ENCODE measurements around the gene SPRN.
"Not testable (repeated sequence)": the region's sequence is repeated elsewhere in the genome, so short reads cannot be mapped to it uniquely, and the experiment has no call there.

Gene SPRN

DNA sequence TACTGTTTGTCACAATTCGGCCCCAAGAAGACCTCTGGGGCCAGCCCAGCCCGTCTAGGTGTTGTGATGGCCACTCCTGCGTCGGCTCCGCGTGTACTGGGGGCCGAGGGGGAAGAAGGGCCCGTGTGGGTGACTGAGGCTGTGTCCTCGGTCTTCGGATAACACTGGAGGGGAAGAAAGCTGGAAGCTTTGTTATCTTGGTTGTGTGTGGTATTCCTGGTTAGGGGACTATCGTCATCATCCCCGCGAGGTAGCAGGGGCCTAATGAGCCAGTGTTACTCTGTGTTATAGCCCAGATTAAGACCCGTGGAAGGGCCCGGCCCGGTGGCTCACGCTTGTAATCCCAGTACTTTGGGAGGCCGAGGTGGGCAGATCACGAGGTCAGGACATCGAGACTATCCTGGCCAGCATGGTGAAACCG is 29.6 kb downstream of the SPRN start:
- peak overlapping the region; percentile 82 for H3K9ac ChIP-seq (ENCODE audit: low read depth, low read length)
- no peaks in the 10 kb centered on the region for H3K27me3 ChIP-seq (ENCODE audit: control insufficient read depth, insufficient read depth, low read length)
- H3K4me1 ChIP-seq (ENCODE audit: control insufficient read depth, insufficient read depth, low read length) = no peaks in the 10 kb centered on the region
- H3K36me3 ChIP-seq (ENCODE audit: control insufficient read depth, insufficient read depth, low read length) = peaks cover 26% of the 10 kb centered on the region
- no peaks in the 10 kb centered on the region for H3K9me3 ChIP-seq (ENCODE audit: control insufficient read depth, insufficient read depth, low read length)
- peak overlapping the region; percentile 88 for H3K4me3 ChIP-seq (ENCODE audit: low read depth, low read length)

DNA sequence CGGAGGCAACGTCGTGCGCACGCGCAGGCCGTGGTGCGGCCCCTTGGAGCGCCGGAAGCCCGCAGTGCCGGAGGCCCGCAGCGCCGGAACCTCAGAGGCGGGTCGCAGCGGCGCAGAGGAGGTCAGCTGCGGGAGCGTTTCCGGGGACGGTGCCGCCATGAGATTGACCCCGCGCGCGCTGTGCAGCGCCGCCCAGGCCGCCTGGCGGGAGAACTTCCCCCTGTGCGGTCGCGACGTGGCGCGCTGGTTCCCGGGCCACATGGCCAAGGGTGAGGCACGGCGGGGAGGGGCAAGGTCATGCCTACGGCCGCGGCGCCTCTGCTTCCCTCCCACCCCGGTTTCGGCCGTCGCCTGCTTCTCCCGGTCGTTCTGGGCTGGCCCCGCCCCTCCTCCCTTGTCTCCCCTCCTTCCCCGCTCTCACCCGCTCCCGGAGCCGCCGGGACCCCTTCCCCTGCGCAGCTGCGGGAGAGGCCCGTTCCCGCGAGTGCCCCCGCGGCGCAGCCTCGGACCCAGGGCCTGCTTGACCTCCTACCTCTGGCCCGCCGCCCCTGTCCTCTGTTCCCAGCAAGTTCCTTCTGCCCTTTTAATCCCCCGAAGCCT is 30.3 kb downstream of the SPRN start, which contains the start of gene MTG1:
MTG1 (plus strand) TSS at position 94 of the 600 bp plus-strand sequence; CDS start at position 158, 64 bp downstream.
- no peaks in the 10 kb centered on the region for H3K9me3 ChIP-seq (ENCODE audit: control insufficient read depth, insufficient read depth, low read length)
- H3K27me3 ChIP-seq (ENCODE audit: control insufficient read depth, insufficient read depth, low read length) = no peaks in the 10 kb centered on the region
- H3K36me3 ChIP-seq (ENCODE audit: control insufficient read depth, insufficient read depth, low read length) = peaks cover 22% of the 10 kb centered on the region
- no peaks in the 10 kb centered on the region for H3K4me1 ChIP-seq (ENCODE audit: control insufficient read depth, insufficient read depth, low read length)
- H3K9ac ChIP-seq (ENCODE audit: low read depth, low read length) = peak within 1 kb of the TSS; percentile 82
- H3K4me3 ChIP-seq (ENCODE audit: low read depth, low read length) = peak within 1 kb of the TSS; percentile 88

DNA sequence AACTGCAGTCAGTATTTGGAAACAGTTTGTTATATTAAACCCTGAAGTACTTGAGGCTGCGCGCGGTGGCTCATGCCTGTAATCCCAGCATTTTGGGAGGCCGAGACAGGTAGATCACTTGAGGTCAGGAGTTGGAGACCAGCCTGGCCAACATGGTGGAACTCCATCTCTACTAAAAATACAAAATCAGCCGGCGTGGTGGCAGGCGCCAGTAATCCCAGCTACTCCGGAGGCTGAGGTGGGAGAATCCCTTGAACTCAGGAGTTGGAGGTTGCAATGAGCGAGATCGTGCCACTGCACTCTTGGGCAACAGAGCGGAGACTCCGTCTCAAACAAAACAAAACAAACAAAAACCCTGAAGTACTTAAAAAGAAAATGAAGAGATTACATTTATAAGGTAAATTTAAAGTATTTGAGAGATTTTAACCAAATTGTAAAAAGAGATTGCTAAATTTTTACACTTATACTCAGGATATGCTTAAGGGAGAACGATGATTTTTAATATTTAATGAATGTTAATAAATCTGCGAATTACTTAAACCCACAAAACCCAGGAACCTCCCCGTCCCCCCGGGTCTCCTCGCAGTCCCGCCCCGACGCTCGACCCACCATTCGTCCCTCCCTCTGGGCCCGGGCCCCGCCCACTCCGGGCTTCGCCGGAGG is 30.9 kb downstream of the SPRN start:
- H3K36me3 ChIP-seq (ENCODE audit: control insufficient read depth, insufficient read depth, low read length) = peaks cover 17% of the 10 kb centered on the region
- H3K4me1 ChIP-seq (ENCODE audit: control insufficient read depth, insufficient read depth, low read length) = no peaks in the 10 kb centered on the region
- H3K9ac ChIP-seq (ENCODE audit: low read depth, low read length) = no peak overlapping the region
- no peaks in the 10 kb centered on the region for H3K9me3 ChIP-seq (ENCODE audit: control insufficient read depth, insufficient read depth, low read length)
- H3K27me3 ChIP-seq (ENCODE audit: control insufficient read depth, insufficient read depth, low read length) = no peaks in the 10 kb centered on the region
- H3K4me3 ChIP-seq (ENCODE audit: low read depth, low read length) = peak overlapping the region; percentile 49

DNA sequence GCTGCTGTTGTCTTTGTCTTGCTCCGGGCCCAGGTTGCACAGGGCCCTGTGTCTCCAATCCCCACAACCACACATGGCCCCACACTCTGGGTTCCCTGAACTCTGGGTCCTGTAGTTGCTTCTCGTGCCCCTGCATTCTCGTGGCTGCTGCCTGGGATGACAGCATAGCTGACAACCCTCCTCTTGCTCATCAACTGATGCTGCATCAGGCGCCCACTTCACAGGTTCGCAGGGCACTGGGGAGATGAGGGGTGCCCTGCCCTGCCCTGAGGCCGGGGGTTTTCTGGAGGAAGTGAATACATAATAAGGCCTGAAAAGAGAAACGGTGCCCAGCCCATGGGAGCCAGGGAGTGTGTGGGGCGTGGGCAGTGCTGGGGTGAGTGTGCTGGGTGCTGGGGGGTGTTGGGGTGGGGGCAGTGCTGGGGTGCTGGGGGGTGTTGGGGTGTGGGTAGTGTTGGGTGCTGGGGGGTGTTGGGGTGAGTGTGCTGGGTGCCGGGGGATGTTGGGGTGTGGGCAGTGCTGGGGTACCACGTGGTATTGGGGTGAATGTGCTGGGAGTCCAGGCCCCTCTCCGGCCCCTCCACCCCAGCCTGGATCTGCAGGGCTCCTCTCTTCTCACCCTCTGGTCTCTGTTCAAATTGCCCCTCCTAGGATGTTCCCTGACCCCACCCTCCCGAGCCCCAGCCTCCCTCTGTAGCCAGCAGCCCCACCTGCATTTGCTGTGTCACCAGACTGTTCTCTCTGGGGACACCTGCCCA is 32.5 kb downstream of the SPRN start:
- H3K36me3 ChIP-seq (ENCODE audit: control insufficient read depth, insufficient read depth, low read length) = peaks cover 13% of the 10 kb centered on the region
- no peak overlapping the region for H3K4me3 ChIP-seq (ENCODE audit: low read depth, low read length)
- no peaks in the 10 kb centered on the region for H3K4me1 ChIP-seq (ENCODE audit: control insufficient read depth, insufficient read depth, low read length)
- no peaks in the 10 kb centered on the region for H3K9me3 ChIP-seq (ENCODE audit: control insufficient read depth, insufficient read depth, low read length)
- H3K9ac ChIP-seq (ENCODE audit: low read depth, low read length) = no peak overlapping the region
- no peaks in the 10 kb centered on the region for H3K27me3 ChIP-seq (ENCODE audit: control insufficient read depth, insufficient read depth, low read length)

DNA sequence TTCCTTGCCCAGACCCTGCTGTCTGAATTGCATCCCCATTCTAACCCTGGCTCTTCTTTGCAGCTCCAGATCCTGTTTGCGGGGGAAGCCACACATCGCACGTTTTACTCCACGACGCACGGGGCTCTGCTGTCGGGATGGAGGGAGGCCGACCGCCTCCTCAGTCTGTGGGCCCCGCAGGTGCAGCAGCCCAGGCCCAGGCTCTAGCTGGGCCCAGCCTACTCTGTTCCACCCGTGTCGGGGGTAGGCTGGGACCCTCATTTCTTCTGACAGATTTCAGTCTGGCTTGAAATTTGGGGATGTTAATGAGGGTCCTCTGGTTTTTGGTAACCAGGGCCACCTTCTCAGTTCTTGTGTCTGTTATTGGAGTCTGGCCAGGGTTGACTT is 33.2 kb downstream of the SPRN start:
- H3K4me3 ChIP-seq (ENCODE audit: low read depth, low read length) = no peak overlapping the region
- H3K4me1 ChIP-seq (ENCODE audit: control insufficient read depth, insufficient read depth, low read length) = no peaks in the 10 kb centered on the region
- H3K9me3 ChIP-seq (ENCODE audit: control insufficient read depth, insufficient read depth, low read length) = no peaks in the 10 kb centered on the region
- H3K36me3 ChIP-seq (ENCODE audit: control insufficient read depth, insufficient read depth, low read length) = peaks cover 7% of the 10 kb centered on the region
- no peak overlapping the region for H3K9ac ChIP-seq (ENCODE audit: low read depth, low read length)
- H3K27me3 ChIP-seq (ENCODE audit: control insufficient read depth, insufficient read depth, low read length) = no peaks in the 10 kb centered on the region

DNA sequence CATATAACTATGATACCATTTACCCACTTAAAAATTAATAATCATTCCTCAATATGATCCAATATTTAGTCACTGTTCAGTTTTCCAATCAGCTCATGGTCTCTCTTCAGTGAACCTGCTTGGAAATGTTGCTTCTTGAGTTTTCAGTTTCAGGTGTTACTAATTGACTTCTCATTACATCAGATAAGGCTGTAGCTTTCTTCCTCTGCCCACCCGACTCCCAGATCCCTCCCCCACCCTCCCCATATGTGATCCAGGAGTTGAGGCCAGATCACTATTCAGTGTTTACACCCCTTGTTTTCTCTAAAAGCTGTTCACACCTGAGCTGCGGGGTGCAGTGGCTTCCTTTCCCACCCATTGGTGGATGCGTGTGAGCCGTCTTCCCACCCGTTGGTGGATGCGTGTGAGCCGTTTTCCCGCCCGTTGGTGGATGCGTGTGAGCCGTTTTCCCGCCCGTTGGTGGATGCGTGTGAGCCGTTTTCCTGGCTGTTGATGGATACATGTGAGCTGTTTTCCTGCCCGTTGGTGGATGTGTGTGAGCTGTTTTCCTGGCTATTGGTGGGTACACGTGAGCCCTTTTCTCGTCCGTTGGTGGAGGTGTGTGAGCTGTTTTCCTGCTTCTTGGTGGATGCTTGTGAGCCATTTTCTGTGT is 33.7 kb downstream of the SPRN start:
- Histone ChIP-seq H3K9me3 (ENCODE audit: control insufficient read depth, insufficient read depth, low read length) (no peaks in the 10 kb centered on the region), H3K4me1 (ENCODE audit: control insufficient read depth, insufficient read depth, low read length) (no peaks in the 10 kb centered on the region), H3K36me3 (ENCODE audit: control insufficient read depth, insufficient read depth, low read length) (peaks cover 2% of the 10 kb centered on the region), H3K27me3 (ENCODE audit: control insufficient read depth, insufficient read depth, low read length) (no peaks in the 10 kb centered on the region), H3K9ac (ENCODE audit: low read depth, low read length) (no peak overlapping the region), H3K4me3 (ENCODE audit: low read depth, low read length) (no peak overlapping the region)

DNA sequence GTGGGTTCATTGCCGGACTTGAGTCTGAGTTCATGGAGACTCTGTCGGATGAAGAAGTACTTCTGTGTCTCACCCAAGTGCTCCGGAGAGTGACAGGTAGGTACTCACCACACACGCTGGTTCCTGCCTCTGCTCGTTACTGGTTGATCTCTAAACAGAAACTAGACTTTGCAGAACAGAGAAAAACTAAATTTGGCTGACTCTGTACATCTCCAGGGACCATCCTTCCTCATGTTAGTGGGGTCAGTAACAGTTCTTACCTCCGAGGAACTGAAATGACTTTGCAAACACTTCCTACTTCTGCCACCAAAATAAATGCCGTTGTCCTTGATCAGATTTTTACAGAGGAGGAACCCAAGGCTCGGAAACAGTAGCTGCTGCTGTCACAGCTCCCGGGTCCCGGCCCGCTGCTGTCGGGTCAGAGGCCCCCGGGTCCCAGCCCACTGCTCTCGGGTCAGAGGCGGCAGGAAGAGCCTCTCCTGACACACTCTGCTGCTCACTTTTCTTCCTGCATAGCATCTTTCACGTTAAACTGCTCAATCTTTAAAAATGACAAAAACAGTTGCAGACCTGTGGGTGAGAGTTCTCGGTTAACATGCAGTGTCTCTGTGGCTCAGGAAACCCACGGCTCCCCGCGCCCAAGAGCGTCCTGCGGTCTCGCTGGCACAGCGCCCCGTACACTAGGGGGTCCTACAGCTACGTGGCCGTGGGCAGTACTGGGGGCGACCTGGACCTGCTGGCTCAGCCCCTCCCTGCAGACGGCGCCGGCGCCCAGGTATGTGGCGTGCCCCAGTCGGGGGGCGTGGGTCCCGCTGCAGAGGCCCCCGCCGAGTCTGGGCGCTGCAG is 35.2 kb downstream of the SPRN start:
- no peaks in the 10 kb centered on the region for H3K4me1 ChIP-seq (ENCODE audit: control insufficient read depth, insufficient read depth, low read length)
- no peaks in the 10 kb centered on the region for H3K27me3 ChIP-seq (ENCODE audit: control insufficient read depth, insufficient read depth, low read length)
- H3K4me3 ChIP-seq (ENCODE audit: low read depth, low read length) = no peak overlapping the region
- H3K36me3 ChIP-seq (ENCODE audit: control insufficient read depth, insufficient read depth, low read length) = peaks cover 2% of the 10 kb centered on the region
- no peak overlapping the region for H3K9ac ChIP-seq (ENCODE audit: low read depth, low read length)
- H3K9me3 ChIP-seq (ENCODE audit: control insufficient read depth, insufficient read depth, low read length) = no peaks in the 10 kb centered on the region

DNA sequence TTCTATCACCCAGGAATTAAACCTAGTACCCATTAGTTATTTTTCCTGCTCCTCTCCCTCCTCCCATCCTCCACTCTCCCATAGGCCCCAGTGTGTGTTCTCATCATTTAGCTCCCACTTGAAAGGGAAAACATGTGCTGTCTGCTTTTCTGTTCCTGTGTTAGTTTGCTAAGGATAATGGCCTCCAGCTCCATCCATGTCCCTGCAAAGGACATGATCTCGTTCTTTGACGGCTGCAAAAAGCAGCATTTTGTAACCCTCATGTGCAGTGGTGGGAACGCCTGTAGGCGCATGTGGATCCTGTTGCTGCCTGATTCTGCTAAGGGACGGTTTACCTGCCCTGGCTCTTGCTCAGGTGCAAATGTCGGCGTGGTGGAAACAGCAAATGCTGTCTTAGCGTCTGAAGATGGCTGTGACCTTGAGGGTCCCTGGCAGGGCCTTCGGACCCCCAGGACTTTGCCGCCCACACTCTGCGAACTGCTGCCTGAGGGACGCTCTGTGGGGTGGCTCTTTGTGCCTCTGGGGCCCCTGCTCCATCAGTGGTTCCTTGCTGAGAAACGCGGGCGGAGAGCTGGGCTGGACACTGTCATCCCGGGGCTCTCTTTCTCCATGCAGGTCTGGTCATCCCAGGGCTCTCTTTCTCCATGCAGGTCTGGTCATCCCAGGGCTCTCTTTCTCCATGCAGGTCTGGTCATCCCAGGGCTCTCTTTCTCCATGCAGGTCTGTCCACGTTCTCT is 36.0 kb downstream of the SPRN start:
- no peaks in the 10 kb centered on the region for H3K36me3 ChIP-seq (ENCODE audit: control insufficient read depth, insufficient read depth, low read length)
- H3K9ac ChIP-seq (ENCODE audit: low read depth, low read length) = no peak overlapping the region
- H3K4me1 ChIP-seq (ENCODE audit: control insufficient read depth, insufficient read depth, low read length) = no peaks in the 10 kb centered on the region
- H3K4me3 ChIP-seq (ENCODE audit: low read depth, low read length) = no peak overlapping the region
- H3K27me3 ChIP-seq (ENCODE audit: control insufficient read depth, insufficient read depth, low read length) = no peaks in the 10 kb centered on the region
- H3K9me3 ChIP-seq (ENCODE audit: control insufficient read depth, insufficient read depth, low read length) = no peaks in the 10 kb centered on the region

DNA sequence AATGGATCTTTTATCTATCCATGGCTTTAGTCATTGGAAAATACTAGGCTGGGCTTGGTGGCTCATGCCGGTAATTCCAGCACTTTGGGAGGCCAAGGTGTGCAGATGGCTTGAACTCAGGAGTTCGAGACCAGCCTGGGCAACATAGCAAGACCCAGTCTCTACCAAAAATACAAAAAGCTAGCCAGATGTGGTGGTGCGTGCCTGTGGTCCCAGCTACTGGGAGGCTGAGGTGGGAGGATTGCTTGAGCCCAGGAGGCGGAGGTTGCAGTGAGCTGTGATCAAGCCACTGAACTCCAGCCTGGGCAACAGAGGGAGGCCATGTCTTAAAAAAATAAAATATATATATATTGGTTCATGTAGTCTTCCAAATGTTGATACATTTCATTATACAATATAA is 37.5 kb downstream of the SPRN start:
- not testable (repeated sequence) for H3K27me3 ChIP-seq (ENCODE audit: control insufficient read depth, insufficient read depth, low read length); H3K4me3 ChIP-seq (ENCODE audit: low read depth, low read length); H3K36me3 ChIP-seq (ENCODE audit: control insufficient read depth, insufficient read depth, low read length); H3K4me1 ChIP-seq (ENCODE audit: control insufficient read depth, insufficient read depth, low read length); H3K9ac ChIP-seq (ENCODE audit: low read depth, low read length); H3K9me3 ChIP-seq (ENCODE audit: control insufficient read depth, insufficient read depth, low read length)

DNA sequence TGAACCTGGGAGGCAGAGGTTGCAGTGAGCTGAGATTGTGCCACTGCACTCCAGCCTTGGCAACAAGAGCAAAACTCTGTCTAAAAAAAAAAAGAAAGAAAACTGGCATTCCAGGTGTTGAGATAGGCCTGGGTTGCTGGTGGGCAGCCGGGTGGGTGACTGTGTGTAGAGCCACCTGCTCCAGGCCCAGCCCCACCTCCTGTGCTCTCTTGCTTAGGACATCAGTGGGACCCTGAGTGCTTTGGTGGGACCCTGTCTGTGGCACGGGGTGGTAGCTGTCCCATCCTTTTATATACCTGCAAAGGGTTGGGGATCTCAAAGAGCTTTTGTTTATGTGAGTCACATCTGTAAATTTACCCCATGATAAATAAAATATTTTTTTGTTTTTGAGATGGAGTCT is 39.2 kb downstream of the SPRN start:
- no peaks in the 10 kb centered on the region for H3K36me3 ChIP-seq (ENCODE audit: control insufficient read depth, insufficient read depth, low read length)
- no peaks in the 10 kb centered on the region for H3K9me3 ChIP-seq (ENCODE audit: control insufficient read depth, insufficient read depth, low read length)
- no peak overlapping the region for H3K4me3 ChIP-seq (ENCODE audit: low read depth, low read length)
- no peak overlapping the region for H3K9ac ChIP-seq (ENCODE audit: low read depth, low read length)
- no peaks in the 10 kb centered on the region for H3K4me1 ChIP-seq (ENCODE audit: control insufficient read depth, insufficient read depth, low read length)
- peaks cover 8% of the 10 kb centered on the region for H3K27me3 ChIP-seq (ENCODE audit: control insufficient read depth, insufficient read depth, low read length)
